SH-SY5Y (cell line): ENCODE measurements around the gene TUSC1.

Source experiments
- GATA2 ChIP-seq: IDR thresholded peaks from 2 replicates; pipeline ENCODE4 v1.6.1; 2011; ENCODE audit warnings: mild to moderate bottlenecking, low read depth, low read length
- GATA3 ChIP-seq: IDR thresholded peaks from 2 replicates; pipeline ENCODE4 v1.6.1; 2011; ENCODE audit warnings: low read depth, mild to moderate bottlenecking, low read length, moderate library complexity

DNA sequence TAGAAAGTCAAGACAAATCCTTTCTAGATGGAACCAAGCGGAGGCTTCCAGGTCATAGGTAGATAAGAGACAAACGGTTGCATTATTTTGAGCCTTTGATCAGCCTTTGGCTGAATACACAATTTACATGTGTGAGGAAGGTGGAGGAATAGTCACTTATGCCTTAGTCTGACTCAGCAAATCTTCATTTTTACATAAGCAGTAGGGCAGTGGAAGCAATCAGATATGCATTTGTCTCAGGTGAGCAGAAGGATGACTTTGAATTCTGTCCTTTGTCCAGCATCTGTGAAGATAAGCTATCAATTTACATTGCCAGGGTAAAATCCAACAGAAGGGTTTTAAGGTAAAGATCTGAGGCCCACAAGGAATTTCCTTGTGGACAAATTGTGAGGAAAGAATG is 23.8 kb downstream of the TUSC1 start:
- TF ChIP-seq GATA2 = no peak
- TF ChIP-seq GATA3 = no peak
